TTC549 (cell line): ENCODE measurements around the gene GAGE2A.
"Not testable (repeated sequence)": the region's sequence is repeated elsewhere in the genome, so short reads cannot be mapped to it uniquely, and the experiment has no call there.

Source experiments
- FAIRE-seq: peaks from 2 replicates; lab custom pipeline; 2012; peaks lifted over from hg19 to GRCh38; lab: Jason Lieb, UNC

GAGE2A gene, protein sequence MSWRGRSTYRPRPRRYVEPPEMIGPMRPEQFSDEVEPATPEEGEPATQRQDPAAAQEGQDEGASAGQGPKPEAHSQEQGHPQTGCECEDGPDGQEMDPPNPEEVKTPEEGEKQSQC

DNA sequence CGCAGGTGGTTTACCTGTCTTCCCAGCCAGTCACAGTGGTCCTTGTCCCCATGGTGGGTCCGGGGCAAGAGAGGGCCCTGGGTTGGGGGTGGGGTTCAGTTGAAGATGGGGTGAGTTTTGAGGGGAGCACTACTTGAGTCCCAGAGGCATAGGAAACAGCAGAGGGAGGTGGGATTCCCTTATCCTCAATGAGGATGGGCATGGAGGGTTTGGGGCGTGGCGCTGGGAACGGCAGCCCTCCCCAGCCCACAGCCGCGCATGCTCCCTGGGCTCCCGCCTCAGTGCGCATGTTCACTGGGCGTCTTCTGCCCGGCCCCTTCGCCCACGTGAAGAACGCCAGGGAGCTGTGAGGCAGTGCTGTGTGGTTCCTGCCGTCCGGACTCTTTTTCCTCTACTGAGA is at the start of gene GAGE2A:
GAGE2A (plus strand) TSS at position 301 of the 400 bp plus-strand sequence. CDS start 1,155 bp downstream, outside the sequence.
- FAIRE-seq, result not testable (repeated sequence)

DNA sequence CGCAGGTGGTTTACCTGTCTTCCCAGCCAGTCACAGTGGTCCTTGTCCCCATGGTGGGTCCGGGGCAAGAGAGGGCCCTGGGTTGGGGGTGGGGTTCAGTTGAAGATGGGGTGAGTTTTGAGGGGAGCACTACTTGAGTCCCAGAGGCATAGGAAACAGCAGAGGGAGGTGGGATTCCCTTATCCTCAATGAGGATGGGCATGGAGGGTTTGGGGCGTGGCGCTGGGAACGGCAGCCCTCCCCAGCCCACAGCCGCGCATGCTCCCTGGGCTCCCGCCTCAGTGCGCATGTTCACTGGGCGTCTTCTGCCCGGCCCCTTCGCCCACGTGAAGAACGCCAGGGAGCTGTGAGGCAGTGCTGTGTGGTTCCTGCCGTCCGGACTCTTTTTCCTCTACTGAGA is 47.9 kb upstream of the GAGE2A start, which contains the start of gene GAGE12D:
GAGE12D (plus strand) TSS at position 301 of the 400 bp plus-strand sequence. CDS start 1,155 bp downstream, outside the sequence.
- not testable (repeated sequence) for FAIRE-seq

DNA sequence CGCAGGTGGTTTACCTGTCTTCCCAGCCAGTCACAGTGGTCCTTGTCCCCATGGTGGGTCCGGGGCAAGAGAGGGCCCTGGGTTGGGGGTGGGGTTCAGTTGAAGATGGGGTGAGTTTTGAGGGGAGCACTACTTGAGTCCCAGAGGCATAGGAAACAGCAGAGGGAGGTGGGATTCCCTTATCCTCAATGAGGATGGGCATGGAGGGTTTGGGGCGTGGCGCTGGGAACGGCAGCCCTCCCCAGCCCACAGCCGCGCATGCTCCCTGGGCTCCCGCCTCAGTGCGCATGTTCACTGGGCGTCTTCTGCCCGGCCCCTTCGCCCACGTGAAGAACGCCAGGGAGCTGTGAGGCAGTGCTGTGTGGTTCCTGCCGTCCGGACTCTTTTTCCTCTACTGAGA is 38.3 kb upstream of the GAGE2A start, which contains the start of gene GAGE12E:
GAGE12E (plus strand) TSS at position 301 of the 400 bp plus-strand sequence. CDS start 1,155 bp downstream, outside the sequence.
- not testable (repeated sequence) for FAIRE-seq

DNA sequence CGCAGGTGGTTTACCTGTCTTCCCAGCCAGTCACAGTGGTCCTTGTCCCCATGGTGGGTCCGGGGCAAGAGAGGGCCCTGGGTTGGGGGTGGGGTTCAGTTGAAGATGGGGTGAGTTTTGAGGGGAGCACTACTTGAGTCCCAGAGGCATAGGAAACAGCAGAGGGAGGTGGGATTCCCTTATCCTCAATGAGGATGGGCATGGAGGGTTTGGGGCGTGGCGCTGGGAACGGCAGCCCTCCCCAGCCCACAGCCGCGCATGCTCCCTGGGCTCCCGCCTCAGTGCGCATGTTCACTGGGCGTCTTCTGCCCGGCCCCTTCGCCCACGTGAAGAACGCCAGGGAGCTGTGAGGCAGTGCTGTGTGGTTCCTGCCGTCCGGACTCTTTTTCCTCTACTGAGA is 28.8 kb upstream of the GAGE2A start, which contains the start of gene GAGE12F:
GAGE12F (plus strand) TSS at position 301 of the 400 bp plus-strand sequence. CDS start 1,155 bp downstream, outside the sequence.
- FAIRE-seq, result not testable (repeated sequence)

DNA sequence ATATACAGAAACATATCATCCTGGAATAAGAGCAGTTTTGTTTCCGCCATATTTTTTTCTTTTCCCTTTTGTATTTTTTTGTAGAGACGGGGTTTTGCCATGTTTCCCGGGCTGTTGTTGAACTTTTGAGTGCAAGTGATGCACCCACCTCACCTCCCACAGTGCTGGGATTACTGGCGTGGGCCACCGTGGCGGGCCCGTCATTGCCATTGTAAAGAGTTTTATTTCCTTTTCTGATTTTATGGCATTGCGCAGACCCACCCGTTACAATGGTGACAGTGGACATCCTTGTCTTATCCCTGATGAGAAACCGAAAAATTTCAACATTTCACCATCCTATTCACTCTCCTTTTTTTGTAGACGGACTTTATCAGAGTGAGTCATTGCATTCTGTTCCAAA is 20.6 kb upstream of the GAGE2A start:
- FAIRE-seq, result not testable (repeated sequence)

DNA sequence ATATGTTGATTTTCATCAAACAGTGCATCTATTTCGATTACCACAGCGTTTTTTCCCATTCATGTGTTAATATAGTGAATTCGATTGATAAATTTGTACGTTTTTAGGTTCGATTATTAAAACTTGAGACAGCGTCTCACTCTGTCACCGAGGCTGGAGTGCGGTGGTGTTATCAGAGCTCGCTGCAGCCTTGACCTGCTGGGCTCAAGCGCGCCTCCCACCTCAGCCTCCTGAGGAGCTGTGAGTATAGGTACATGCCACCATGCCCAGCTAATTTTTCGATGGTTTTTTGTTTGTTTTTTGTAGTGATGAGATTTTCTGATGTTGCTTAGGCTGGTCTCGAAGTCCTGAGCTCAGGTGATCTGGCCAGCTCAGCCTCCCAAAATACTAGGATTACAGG is 20.1 kb upstream of the GAGE2A start:
- not testable (repeated sequence) for FAIRE-seq

DNA sequence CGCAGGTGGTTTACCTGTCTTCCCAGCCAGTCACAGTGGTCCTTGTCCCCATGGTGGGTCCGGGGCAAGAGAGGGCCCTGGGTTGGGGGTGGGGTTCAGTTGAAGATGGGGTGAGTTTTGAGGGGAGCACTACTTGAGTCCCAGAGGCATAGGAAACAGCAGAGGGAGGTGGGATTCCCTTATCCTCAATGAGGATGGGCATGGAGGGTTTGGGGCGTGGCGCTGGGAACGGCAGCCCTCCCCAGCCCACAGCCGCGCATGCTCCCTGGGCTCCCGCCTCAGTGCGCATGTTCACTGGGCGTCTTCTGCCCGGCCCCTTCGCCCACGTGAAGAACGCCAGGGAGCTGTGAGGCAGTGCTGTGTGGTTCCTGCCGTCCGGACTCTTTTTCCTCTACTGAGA is 19.2 kb upstream of the GAGE2A start, which contains the start of gene GAGE12G:
GAGE12G (plus strand) TSS at position 301 of the 400 bp plus-strand sequence. CDS start 1,155 bp downstream, outside the sequence.
- not testable (repeated sequence) for FAIRE-seq

DNA sequence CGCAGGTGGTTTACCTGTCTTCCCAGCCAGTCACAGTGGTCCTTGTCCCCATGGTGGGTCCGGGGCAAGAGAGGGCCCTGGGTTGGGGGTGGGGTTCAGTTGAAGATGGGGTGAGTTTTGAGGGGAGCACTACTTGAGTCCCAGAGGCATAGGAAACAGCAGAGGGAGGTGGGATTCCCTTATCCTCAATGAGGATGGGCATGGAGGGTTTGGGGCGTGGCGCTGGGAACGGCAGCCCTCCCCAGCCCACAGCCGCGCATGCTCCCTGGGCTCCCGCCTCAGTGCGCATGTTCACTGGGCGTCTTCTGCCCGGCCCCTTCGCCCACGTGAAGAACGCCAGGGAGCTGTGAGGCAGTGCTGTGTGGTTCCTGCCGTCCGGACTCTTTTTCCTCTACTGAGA is 9.6 kb upstream of the GAGE2A start, which contains the start of gene GAGE12H:
GAGE12H (plus strand) TSS at position 301 of the 400 bp plus-strand sequence. CDS start 1,155 bp downstream, outside the sequence.
- FAIRE-seq, result not testable (repeated sequence)

DNA sequence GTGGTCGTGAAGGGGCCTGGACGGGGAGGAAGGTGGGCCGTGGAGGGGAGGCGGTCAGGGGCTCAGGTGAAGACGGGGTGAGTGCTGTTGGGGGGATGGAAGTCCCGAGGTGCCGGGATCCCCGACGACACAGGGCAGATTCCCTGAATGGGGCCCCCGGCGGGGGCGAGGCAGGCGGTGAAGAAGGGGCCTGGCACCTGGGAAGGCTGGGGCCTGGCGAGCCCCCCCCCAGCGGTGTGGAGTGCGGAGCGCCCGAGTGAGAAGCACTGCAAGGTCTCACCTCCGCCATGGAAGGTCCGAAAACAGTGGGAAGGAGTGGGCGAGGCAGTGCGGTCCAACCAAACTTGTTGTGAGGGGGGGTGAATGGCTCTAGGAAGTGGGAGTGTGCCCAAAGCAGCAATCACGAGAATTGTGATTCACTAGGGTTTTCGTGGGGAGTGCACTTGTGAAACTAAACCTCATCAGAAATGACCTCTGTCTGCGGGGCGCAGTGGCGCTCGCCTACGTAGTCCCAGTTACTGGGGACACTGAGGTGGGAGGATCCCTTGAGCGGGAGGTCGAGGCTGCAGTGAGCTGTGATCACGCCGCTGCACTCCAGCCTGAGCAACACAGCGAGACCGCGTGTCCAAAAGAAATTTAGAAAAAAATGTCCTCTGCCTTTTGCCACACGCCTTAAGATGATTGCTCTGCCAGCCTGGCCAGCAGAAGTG is 628 bp downstream of the GAGE2A start:
- not testable (repeated sequence) for FAIRE-seq

DNA sequence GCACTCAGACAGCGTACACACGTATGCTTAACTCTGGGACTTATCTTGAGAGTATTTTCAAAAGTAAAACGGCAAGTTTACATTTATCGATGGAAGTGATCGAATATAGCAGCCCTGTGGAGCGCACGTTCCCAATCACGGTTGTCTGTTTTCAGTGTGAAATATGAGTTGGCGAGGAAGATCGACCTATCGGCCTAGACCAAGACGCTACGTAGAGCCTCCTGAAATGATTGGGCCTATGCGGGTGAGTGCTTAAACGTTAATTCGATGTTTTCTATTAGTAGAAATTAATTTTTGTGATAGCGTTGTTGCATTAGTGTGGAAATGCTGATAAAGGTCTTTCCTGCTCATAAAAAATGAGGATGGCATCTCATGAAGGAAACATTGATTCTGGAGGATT is 1.2 kb downstream of the GAGE2A start:
- FAIRE-seq, result not testable (repeated sequence)

DNA sequence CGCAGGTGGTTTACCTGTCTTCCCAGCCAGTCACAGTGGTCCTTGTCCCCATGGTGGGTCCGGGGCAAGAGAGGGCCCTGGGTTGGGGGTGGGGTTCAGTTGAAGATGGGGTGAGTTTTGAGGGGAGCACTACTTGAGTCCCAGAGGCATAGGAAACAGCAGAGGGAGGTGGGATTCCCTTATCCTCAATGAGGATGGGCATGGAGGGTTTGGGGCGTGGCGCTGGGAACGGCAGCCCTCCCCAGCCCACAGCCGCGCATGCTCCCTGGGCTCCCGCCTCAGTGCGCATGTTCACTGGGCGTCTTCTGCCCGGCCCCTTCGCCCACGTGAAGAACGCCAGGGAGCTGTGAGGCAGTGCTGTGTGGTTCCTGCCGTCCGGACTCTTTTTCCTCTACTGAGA is 9.4 kb downstream of the GAGE2A start, which contains the start of gene GAGE1:
GAGE1 (plus strand) TSS at position 301 of the 400 bp plus-strand sequence. CDS start 1,155 bp downstream, outside the sequence.
- not testable (repeated sequence) for FAIRE-seq

DNA sequence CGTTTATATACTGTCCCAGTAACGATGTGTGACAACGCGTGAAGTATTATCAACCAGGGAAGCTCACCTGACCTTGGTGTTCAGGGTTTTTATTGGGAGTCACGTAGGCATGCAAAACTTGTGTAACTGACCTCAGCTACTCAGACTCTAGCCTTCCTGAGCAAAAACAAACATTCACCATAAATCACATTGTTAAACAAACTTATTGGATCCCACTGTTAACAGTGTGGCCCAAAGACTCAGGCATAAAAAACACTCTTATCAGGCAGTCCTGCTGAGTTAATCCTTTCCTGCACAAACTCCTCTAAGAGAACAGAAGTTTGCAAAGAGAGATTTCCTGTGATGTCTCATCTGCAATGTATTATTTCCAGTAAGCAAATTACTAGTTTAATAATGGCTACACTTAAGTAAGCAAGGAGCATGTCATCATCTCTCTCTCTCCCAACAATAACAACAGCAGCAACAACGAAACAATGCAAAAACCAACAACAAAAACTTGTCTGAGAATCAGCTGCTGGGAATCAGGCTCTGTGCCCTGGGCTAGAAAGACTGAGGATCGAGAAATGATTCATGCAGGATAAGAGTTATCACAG is 21.5 kb downstream of the GAGE2A start:
- no peak for FAIRE-seq

DNA sequence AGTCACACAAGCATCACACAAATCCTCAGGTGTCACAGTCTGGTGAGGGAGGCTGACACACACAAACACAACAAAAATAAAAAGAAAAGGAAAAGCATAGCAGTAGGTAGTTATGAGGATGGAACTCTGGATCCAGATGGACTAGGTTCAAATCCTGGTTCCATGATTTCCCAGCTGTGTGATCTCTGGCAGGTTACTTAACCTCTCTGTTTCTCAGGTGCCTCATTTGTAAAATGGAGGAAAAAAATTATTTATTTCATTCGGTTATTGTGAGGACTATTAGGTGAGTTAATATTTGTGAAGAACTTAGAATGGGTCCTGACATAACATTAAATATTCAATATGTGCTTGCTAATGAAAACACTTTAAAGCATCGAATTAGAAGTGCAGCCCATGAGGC is 29.3 kb downstream of the GAGE2A start:
- FAIRE-seq, result no peak

DNA sequence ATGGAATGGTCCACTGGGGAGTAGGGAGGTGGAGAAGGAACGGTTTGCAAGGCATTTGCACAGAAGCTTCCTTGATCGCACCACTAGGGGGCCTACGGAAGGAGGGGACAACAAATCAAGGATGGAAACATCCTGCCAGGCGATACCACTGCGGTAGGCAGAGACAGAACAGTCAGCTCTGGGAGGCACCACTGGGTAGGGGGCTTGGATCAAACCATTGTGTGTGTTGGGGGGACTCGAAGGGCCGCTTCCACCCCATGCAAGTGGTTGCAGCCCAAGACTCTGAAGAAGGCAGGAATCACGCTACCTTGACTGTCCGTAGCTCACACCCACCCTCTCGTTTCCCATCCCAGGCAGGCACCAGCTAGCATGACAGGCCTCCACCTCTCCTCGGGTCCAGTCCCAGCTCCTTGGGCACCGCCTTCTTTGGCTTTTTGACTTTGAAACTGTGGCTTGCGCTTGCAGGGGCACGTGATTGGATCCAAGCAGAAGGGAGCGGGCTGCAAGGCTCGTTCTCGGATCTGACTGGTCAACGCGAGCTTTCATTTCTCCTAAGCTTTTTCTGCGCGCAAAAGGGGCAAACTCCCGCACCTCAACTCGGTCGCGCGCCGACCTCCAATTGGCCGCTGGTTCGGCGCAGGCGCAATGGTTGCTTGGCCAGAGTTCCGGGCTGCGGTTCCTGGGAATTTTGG is 37.9 kb downstream of the GAGE2A start:
- FAIRE-seq, result no peak

DNA sequence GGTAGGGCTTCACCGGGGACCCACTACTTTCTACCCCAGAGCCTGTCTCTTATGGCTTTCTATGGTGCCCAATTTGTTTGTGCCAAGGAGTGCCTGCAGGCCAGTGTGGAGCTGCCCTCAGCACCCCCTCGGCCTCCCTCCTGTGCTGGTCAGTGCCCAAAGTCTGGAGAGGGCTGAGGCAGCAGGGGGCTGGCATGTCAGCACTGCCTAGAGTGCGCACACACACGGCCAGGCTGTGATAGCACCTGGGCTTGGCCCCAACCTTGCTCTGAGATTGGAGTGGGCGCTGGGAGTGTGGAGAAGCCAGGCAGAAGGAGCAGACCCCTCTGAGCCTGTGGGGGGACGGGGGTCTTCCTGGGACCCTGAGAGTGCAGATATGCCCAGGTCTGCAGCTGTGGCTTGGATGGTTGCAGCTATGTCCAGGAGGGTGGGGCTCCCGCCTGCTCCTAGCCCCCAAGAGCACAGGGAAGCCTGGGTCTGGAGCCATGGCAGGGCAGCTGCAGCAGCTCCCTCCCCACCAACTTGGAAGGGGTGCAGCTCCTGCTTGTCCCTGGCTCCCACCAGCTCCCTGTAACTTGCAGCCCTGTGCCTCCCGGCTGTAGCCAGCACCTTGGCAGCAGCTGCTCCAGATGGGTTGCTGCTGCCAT is 55.8 kb downstream of the GAGE2A start:
- no peak for FAIRE-seq
